Coronary artery (tissue), 2 donors: ENCODE data around the gene DISC1.

ENCODE experiments used
- DNase-seq: peaks from one replicate; pipeline ENCODE4 v3.0.0-alpha.2; 2017; ENCODE audit warnings: low spot score
- H3K27ac ChIP-seq, 2 donors: fragments of 200-600 bp; sonication (generic); one replicate each; pipeline ENCODE4 v1.5.1; 2016 to 2019
- H3K4me3 ChIP-seq: fragments of 200-600 bp; sonication (generic); 2 replicates; pipeline ENCODE4 v1.5.1; 2016; ENCODE audit warnings: mild to moderate bottlenecking, moderate library complexity
- CTCF ChIP-seq: fragments of 200-600 bp; sonication (generic); IDR thresholded peaks from one replicate; pipeline ENCODE4 v1.5.1; 2019; ENCODE audit warnings: antibody characterized with exemption

DISC1 gene

GRCh38 chr1:231872461-231872910 lies 245.9 kb downstream of the DISC1 start:
- no peak overlapping the region for H3K27ac ChIP-seq
- no peak for DNase-seq
- no peak for TF ChIP-seq CTCF

GRCh38 chr1:231878737-231879136 lies 252.1 kb downstream of the DISC1 start:
- no peak overlapping the region for H3K27ac ChIP-seq
- H3K4me3 ChIP-seq, result no peak overlapping the region
- no peak for TF ChIP-seq CTCF
- no peak for DNase-seq

More at GRCh38 chr1:231872461-231872910, 245.9 kb downstream of the DISC1 start:
- H3K4me3 ChIP-seq, result no peak overlapping the region

- Histone ChIP-seq H3K27ac (no peak overlapping the region), H3K4me3 (no peak overlapping the region)
- TF ChIP-seq CTCF, result no peak
- DNase-seq, result no peak
Observed at GRCh38 chr1:231879296-231879695, 252.7 kb downstream of the DISC1 start.

GRCh38 chr1:231882333-231882732 lies 255.7 kb downstream of the DISC1 start:
- no peak for DNase-seq
- TF ChIP-seq CTCF, result no peak
- Histone ChIP-seq H3K4me3 (no peak overlapping the region), H3K27ac (no peak overlapping the region)

- Histone ChIP-seq H3K4me3 (no peak overlapping the region), H3K27ac (no peak overlapping the region)
- no peak for DNase-seq
- TF ChIP-seq CTCF, result no peak
Observed at GRCh38 chr1:231882790-231883189, 256.2 kb downstream of the DISC1 start.

- no peak overlapping the region for H3K27ac ChIP-seq
- DNase-seq, result no peak
Observed at GRCh38 chr1:231883382-231883781, 256.8 kb downstream of the DISC1 start.

More at GRCh38 chr1:231883382-231883781, 256.8 kb downstream of the DISC1 start:
- no peak overlapping the region for H3K4me3 ChIP-seq
- TF ChIP-seq CTCF, result no peak
